ENCODE measurements around the gene CA10. TPM values are rescaled to one million over a fixed set of nuclear protein-coding genes. Genes with fewer than 3 reads are reported as not detected.

Gene CA10
- total and polyA plus RNA-seq, 2 donors (not counting 3 experiments of a cell fraction or from before 2014, with no cell fraction given): not detected

- BruUV-seq (replicated peaks): no TSS peak
- POLR2A ChIA-PET: no interaction called here
- CTCF ChIA-PET: no interaction called here
- H3K4me3 ChIP-seq (replicated peaks in 1 of 3; ENCODE audit: insufficient read depth in 1 of 3, low read depth in 1 of 3, low read length in 3 of 3): no peak overlapping the region
- intact Hi-C loops (cut with micrococcal nuclease): no loop called here
- H3K9me3 ChIP-seq (replicated peaks; ENCODE audit: control insufficient read depth, insufficient read depth, low read length): peaks cover 2% of the 10 kb centered on the region
- no peaks in the 10 kb centered on the region for H3K27me3 ChIP-seq (ENCODE audit: control insufficient read depth in 2 of 2, insufficient read depth in 2 of 2, low read length in 2 of 2)
- dilution Hi-C loops (cut with MboI; ENCODE audit: extremely low pct_ligation_motif_present, low sequenced_read_pairs): no loop called here
- TF ChIP-seq EZH2 (IDR thresholded peaks at IDR 0.05; ENCODE audit: borderline replicate concordance, low read depth, low read length, severe bottlenecking) (no peak), POLR2AphosphoS5 (IDR thresholded peaks at IDR 0.05; ENCODE audit: insufficient read depth, low read depth, low read length) (no peak), MYC (IDR thresholded peaks at IDR 0.05; ENCODE audit: low read depth, low read length) (no peak), POLR2A (IDR thresholded peaks at IDR 0.05; ENCODE audit: low read depth, low read length) (no peak), FOS (IDR thresholded peaks at IDR 0.05; ENCODE audit: borderline replicate concordance, insufficient read depth, low read length) (no peak), CTCF (IDR thresholded peaks at IDR 0.05; ENCODE audit: extremely low read depth in 1 of 2, insufficient read depth in 1 of 2, low read depth in 1 of 2, low read length in 2 of 2) (no peak), MAX (IDR thresholded peaks at IDR 0.05; ENCODE audit: insufficient read depth, insufficient read length) (no peak), GATA2 (IDR thresholded peaks at IDR 0.05; ENCODE audit: insufficient read depth, insufficient read length, low read depth, low read length) (no peak), JUN (IDR thresholded peaks at IDR 0.05; ENCODE audit: borderline replicate concordance, insufficient read depth, insufficient read length, low read depth) (no peak)
- H3K36me3 ChIP-seq (ENCODE audit: control insufficient read depth in 2 of 2, extremely low read depth in 1 of 2, insufficient read depth in 2 of 2, low read length in 2 of 2): no peaks in the 10 kb centered on the region
- H3K9ac ChIP-seq (replicated peaks; ENCODE audit: extremely low read depth, insufficient read depth, low read length): no peak overlapping the region
- no peaks in the 10 kb centered on the region for H3K4me1 ChIP-seq (ENCODE audit: control insufficient read depth, extremely low read depth, insufficient read depth, low read length)
- DNase-seq (ENCODE audit: low read depth, low spot score) (no peak), FAIRE-seq (no peak)
- no peak overlapping the region for H3K4me2 ChIP-seq (ENCODE audit: insufficient read depth, low read length)
- no peaks in the 10 kb centered on the region for H3K79me2 ChIP-seq (ENCODE audit: control insufficient read depth, insufficient read depth, low read length)
- no peak overlapping the region for H3K27ac ChIP-seq (ENCODE audit: insufficient read depth, low read depth, low read length)
- no peaks in the 10 kb centered on the region for H4K20me1 ChIP-seq (replicated peaks; ENCODE audit: control insufficient read depth, extremely low read depth, insufficient read depth, low read length)
- H3K9me1 ChIP-seq (replicated peaks; ENCODE audit: control insufficient read depth, extremely low read depth, insufficient read depth, low read length): no peaks in the 10 kb centered on the region
- no peak overlapping the region for H2AFZ ChIP-seq (ENCODE audit: low read depth, low read length)
These were observed 74.3 kb downstream of the CA10 start for GRCh38 chr17:52084176-52084575.
